ENCODE results near the gene SH3TC1.

DNA sequence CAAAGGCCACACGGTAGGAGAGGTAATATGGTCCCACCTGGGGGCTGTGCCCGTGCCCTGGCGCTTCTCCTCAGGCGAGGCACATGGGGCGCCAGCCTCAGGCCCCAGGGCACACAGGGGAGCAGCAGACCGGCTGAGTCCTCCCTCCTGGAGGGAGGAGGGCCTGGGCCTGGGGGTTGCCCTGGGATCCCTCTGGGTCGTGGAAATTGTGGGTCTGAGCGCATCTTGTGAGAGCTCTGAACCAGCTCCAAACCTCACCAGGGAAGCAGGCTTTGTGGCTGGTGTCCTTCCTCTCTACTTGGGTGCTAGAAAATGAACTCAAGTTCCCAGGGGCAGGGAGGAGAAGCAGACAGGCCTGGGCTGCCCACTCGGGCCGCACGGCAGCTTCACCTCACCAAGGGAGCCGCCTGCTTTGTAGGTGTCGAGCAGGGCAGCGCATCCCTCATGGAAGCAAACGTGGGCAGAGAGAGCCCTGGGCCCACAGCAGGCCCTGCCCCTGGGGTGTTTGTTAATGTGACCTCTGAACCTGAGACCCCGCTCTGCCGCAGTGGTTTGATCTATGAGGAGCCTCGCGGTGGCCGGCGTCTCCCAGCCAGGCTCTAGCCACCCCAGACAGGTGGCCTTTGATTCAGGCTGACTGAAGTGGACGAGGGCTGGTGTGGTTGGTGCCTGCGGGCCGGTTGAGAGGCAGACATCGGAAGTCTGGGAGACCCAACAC is 81.2 kb downstream of the SH3TC1 start:
- TF ChIP-seq YY1 (IDR thresholded peaks at IDR 0.05; ENCODE audit: insufficient read depth, insufficient read length), result no peak
- TF ChIP-seq ZNF274 (IDR thresholded peaks at IDR 0.05; ENCODE audit: low read depth, low read length), result no peak
- TF ChIP-seq SUZ12 (IDR thresholded peaks at IDR 0.05; ENCODE audit: extremely low read depth, insufficient read depth, insufficient read length), result no peak

All from NT2/D1 (cell line).